ENCODE data around the gene KCNIP1.

KCNIP1 gene

DNA sequence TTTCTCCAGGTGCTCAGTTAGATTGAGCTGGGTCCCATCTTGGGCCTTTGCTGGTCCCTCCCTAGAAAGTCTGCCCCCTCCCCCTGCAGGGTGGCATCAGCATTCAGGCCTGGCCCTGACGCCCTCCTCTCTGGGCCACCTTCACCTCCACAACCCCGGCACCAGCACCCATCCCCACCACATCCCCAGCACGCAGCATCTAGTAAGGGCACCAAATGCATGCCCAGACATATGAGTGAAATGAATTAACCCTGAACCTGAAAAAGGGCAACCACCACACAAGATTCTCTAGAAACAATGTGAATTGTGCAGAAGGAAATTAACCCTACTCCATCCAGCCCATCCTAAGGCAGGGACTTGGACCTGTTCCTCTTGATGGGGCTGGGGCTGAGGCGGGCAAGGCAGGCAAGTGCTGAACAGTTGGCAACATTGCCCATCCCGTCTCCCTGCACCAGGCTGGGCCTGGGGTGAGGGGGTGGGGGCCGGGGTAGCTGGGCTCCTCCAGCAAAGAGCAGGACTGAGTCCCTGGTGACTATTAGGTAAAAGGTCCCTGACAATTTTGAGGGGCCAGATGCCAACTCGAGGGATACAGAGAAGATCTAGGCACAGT lies 125.9 kb downstream of the KCNIP1 start:
- DNase-seq (ENCODE audit: low spot score), result no peak

DNA sequence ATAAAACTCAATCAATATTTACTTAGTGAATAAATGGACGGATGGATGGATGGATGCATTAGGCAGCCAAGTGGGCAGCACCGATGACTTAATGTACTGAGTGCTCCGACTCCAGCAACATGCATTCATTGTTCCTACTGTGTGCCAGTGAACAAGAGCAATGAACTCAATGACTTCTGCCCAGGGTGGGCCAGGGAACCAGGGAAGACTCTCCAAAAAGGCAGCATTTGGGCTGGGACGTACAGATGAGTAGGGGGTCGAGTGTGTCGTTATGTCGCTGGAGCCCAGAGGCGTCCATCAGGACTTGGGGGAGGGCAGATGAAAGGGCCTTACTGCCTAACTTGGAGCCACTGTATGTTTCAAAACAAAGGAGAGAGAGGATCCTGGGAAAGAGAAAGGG lies 126.4 kb downstream of the KCNIP1 start:
- no peak for DNase-seq (ENCODE audit: low spot score)

DNA sequence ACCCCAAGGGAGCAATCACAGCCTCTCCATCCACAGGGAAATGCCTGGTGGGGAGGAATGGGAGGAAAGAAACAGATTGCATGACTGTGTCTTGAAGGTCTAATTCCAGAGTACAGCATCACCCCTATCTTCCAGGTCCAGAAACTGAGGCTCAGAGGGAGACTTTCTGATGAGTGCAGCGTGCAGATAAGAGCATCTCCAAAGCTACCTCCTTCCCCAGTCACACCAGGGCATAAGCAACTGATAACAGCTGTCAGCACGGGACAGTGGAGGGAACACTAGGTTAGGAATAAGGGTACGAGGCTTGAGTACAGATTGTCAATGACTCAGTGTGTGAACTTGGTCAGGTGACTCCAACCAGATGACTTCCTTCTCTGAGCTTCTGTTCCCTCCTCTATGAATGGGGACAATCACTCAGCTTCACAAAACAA lies 126.9 kb downstream of the KCNIP1 start:
- DNase-seq (ENCODE audit: low spot score), result no peak

DNA sequence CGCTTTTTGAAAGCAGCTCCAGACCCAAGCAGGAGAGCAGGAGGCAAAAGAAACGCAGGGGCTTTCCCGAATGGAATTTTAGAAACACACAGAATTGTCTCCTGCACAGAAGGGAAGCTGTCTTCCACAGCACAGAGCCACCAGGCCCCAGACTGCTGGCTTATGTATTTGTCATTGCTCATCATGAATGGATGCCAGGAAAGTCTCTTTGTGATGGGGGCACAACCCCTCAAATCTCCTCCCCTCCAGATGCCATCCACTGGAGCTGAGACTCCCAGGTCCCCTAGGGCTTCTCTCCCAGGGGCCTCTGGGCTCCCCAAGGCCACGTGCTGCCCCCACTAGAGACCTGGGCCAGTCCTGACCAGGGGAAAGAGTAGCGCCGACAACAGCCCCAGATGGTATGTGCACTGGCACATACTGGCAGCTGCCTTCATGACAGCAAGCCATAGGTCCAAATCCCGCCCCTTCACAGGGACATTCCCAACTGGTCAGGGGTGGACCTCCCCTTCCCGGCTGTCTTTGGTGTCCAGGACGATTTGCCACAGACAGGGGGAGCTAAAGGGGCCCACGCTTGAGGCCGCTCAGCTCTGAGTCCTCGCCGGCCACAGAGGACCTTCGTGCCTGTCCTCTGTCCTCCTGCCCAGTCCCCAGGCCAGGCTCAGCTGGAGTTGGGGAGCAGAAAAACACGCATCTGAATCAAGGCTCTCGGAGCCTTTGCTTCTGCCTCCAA lies 127.8 kb downstream of the KCNIP1 start:
- peak; percentile 46 for DNase-seq (ENCODE audit: low spot score)

DNA sequence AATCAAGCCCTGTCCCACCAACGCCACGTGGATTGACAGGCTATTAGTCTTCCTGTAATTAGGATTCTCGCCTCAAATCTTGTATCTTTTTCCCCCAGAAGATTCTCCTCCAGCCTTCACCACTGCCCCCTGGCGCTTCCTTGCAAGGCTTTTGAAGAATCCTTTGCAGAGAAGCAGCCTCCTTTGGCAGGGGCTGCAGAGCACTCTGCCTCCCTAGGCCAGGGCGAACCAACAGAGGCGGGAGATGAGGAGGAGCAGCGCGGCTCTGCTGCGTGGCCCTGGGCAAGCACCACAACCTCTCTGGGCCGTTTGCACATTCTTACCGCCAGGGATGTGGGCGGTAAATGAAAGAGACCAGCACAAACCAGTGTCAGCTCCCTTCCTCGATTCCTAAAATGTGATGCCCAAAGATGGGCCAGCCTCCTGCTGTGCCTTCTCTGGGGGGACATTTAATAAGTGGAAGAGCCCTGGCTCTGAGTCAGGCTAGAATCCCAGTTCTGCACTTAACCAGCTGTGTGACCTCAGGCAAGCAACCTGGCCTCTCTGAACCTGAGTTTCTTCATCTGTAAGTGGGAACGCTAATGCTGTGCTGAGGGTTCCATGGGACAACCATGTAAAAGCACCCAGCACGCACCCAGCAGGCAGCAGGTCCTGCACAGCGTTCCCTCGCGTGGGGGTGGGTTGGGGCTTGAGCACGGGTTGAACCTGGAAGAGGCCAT lies 128.6 kb downstream of the KCNIP1 start:
- DNase-seq (ENCODE audit: low spot score), result no peak

DNA sequence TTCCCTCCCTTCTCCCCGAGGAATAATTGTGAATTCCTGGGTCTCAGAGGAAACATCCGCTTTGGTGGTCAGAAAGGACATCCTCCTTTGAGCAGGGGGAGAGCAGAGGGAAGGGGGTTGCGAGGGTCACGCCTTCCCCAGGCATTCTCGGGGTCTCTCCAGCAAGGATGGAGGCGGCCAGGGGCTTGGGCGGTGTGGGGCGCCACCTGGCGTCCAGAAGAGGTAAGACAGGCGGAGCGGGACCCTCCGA lies 129.1 kb downstream of the KCNIP1 start:
- DNase-seq (ENCODE audit: low spot score), result peak; percentile 81

DNA sequence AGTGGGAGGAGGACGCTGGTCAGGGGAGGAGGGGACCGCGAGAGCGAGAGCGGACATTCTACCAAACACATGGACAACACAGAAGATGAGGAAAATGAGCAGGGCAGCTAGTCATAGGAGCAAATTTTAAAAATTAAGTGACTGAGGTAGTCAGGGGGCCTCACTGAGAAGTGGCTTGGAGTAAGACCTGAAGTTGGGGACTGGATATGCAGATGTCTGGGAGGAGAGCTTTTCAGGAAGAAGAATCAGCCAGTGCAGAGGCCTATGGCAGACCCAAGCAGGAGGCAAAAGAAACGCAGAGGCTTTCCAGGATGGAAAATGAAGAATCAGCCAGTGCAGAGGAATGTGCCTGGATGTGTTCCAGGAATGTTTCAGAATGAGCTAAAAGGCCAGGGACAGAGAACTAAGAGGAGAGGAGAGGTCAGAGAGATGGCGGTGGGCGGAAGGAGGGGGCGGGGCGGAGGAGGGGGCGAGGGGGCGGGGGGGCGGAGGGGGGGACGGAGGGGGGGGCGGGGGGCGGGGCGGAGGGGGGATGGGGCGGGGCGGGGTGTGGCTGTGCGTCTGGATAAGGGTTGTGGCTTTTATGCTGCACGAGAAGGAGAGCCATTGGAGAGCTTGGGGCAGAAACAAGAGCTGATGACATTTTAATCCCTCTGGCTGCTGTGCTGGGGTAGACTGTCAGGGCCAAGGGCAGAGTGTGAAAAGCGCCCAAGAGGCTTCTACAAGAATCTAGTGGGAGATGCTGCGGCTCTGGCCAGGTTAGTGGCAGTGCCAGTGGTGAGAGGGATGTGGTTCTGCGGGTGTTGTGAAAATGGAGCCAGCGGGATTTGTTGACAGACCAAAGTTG lies 129.6 kb downstream of the KCNIP1 start:
- DNase-seq (ENCODE audit: low spot score), result peak; percentile 24

DNA sequence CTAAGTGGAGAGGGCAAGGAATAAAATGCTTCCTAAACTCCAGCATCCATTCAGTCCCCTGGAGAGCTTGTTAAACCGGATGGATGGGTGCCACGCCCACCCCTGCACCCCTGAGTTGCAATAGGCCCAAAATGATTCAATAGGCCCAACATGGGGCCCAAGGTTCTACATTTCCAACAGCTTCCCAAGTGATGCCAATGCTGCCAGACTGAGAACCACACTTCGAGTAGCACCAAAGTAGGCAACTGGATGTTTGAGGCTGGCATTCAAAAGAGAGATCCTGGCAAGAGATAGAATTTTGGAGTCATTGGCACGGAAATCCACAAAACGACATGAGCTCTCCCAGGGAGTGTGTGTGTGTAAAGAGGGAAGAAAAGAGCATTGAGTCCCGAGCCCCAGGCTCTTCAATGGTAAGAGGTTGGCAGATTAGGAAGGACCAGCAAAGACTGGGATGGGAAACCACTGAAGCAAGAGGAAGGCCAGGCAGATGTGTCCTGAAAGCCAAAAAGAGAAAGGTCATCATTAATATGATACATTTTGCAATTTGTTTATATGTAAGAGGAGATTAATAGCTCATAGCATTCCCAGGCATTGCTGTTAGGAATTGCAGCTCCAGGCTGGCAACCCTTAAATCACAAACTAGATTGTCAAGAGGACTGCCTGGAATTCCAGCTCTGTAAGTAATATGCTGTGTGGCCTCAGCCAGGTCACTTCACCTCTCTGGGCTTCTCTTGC lies 130.6 kb downstream of the KCNIP1 start:
- DNase-seq (ENCODE audit: low spot score), result no peak

DNA sequence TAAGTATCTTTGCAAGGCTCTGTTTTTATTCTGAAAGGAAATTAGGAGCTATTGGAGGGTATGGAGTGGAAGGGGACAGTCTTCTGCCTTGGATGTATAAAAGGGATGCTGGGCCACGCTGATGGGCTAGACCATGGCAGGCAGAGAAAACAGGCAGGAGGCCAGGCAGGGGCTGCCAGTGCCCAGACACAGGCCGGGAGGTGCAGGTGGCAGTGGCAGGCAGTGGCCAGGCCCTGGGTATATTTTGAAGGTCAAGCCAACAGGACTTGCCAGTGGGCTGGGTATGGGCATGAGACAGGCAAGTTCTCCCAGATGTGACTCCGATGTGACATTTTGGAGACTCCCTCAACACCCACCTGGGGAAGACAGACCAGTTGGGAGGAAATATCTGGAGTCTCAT lies 131.9 kb downstream of the KCNIP1 start:
- no peak for DNase-seq (ENCODE audit: low spot score)

DNA sequence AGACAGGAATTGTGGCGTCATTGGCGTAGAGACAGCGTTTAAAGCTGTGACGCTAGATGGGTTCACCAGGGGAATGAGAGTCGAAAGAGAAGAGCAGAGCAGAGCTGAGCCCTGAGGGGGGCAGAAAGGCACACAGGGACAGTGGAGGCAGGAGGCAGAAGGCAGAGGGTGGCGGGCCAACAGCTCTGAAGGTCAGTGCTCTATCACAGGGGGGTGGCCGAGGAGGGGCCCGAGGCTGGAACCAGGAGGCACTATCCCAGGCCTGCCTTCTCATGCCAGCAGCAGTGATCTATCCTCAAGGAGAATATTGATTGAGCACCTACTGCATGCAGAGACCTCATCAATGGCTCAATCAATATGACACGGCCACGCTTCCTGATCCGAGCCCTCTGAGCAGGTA lies 132.4 kb downstream of the KCNIP1 start:
- no peak for DNase-seq (ENCODE audit: low spot score)

DNA sequence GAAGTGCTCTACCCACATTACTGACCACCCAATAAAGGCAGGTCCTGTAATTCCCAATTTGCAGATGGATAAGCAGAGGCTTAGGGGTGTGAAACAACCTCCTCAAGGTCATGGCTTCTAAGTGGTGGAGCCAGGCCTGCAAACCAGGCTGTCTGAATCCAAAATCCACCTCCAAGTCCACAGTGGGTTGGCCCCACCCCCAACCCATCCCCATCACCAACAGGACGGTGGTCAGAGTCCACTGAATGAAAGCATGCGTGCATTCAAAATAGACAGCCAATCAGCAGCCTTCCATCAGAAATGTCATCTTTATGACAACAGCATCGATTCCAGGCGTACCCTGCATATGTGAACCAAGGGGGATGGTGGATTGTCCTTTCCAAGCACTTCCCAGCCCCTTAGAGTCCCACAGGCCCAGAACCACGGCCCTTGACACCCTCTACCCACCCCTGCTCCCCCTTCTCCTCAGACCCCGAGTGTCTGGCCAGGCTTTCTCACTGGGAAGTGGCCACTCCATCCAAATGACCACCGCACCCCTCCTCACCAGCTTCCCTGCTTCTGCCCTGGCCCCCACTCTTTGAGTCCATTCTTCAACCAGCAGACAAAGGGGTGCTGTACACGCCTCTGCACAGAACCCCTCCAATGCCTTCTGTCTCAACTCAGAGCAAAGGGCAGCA lies 133.1 kb downstream of the KCNIP1 start:
- DNase-seq (ENCODE audit: low spot score), result no peak

DNA sequence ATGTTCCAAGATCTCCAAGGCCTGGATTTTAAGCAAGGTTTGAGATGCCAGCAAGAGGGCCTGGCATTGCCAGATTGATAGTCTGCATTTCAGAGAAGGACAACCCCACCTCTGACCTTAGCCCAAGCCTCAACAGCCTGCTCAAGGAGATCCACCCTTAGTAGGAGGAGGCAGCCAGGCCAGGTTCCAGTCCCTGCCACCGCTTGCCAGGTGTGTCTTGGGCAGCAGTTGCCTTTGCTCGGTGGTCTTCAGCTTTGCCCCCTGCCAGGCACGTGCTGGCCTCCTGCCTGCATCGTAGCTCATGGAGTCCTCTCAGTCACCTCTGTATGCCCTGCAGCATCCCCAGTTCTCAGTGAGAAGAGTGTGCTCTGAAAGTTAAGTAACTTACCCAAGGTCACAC lies 134.2 kb downstream of the KCNIP1 start:
- no peak for DNase-seq (ENCODE audit: low spot score)

DNA sequence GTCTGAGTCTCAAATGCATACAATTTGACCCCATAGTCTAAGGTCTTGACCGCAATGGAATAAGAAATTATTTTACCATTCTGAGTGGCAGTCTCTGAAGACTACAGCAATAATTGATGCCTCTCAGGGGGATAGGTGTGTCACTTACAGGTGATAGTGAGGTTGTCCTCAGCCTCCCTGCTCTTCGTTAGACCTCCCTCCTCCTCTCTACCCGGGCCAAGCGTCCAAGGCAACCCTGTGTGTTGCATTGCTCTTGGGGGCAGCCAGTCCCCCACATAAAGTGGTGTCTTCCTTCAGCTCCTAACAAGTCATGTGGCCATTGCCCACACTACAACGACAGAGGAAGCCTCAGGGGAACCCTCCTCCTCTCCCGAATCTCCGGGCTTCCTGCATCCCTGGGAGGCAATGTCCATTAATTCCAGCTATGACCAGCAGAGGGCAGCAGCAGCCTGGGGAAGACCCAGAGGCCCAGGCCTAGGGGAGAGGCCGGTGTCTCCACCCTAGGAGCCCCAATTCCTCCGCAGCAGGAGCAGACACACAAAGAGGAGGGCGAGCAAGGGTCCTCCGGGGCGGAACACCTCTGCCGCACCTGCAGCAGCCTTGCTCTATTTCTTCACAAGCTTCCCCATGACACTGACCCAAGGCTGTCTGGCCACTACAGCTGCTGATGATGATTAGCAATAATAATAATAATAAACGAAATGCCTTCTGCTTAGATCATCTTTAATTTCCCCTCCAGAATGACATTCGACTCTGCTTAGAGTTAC lies 134.8 kb downstream of the KCNIP1 start:
- peak; percentile 82 for DNase-seq (ENCODE audit: low spot score)

DNA sequence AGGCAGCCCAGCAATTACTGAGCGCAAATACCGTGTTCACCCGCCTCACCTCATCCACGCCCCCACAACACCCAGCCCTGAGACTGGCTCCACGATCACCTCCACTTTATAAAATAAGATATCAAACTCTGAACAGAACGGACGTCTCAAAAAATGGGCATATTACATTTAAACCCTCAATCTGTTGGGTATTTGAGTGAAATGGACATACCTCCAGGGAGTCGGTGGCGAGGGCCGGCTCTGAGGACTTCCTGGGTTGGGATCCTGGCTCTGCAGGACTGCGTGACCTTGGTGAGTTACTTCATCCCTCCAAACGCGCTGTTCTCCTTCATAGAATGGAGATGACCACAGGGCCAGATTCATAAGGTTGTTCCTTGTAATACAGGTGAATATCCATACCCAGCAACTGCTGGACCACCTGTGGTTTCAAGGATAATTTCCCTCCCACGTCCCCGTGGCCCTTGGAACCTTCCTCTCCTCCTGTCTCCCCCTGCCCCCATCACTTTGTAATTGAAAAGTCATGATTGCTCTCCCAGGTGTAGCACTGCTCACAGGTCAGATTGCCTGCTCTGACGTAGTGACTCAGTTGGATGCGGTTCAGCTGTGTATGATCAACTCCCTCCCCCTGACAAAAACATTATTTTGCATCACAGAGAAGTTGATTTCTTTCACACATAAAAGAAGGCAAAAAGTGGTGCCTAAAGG lies 135.6 kb downstream of the KCNIP1 start:
- no peak for DNase-seq (ENCODE audit: low spot score)

DNA sequence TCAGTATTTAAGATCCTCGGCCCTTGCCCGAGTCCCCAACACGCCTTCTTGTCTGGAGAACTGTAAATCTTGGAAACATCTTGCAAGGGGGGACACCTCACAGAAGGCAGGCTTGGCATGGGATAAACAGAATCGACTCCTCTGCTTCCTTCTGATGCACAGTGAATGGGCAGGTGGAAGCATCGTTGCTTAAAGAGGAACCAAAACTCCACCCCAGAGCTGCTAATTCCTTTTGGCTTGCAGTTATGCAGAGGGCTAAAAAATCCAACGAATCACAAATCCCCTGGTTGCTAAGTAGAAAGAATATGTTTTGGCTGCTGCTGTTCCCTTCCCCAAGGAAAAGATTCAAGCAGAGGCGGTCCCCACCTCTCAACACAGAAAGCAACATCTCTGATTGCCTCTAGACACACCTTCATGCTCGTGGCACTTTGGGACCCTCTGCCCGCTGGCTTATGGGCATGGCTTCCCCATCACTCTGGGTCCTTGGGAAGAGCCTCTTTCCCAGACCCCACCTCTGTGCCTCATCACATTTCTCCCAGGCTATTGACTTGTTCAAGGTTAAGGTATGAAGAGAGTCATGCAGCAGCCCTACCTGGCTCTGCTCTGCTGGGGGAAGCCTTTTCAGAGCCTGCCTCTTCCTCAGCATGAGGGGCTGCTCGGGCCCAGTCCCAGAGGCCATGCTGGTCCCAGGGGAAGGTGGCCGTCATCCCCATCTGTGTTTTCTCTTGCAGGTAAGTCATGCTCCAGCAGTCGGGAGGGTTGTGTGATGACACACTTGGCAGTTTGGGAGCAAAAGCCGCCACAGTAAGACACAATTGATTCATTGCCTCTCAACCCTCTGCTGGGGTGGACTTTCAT lies 137.1 kb downstream of the KCNIP1 start:
- no peak for DNase-seq (ENCODE audit: low spot score)

DNA sequence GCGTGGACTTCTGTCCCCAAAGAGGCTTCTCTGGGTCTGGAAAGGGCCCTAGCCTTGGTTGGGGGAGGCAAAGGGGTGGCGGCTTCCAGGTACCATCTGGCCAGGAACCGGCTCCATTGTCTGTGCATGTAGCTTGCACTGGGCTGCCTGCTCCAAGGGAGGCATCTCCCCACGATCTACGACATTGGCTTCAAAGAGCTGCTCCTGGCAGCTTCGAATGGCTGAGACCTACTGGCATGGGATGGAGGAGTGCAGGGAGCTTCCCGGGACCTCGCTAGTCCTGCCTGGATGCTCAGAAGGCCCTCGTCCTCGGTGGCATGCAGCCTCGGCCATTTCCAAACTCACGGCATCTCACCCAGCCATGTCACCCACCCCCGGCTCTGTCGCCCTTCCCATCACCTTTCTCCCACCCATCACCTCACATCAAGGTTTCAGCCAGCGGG lies 137.8 kb downstream of the KCNIP1 start:
- DNase-seq (ENCODE audit: low spot score), result no peak

DNA sequence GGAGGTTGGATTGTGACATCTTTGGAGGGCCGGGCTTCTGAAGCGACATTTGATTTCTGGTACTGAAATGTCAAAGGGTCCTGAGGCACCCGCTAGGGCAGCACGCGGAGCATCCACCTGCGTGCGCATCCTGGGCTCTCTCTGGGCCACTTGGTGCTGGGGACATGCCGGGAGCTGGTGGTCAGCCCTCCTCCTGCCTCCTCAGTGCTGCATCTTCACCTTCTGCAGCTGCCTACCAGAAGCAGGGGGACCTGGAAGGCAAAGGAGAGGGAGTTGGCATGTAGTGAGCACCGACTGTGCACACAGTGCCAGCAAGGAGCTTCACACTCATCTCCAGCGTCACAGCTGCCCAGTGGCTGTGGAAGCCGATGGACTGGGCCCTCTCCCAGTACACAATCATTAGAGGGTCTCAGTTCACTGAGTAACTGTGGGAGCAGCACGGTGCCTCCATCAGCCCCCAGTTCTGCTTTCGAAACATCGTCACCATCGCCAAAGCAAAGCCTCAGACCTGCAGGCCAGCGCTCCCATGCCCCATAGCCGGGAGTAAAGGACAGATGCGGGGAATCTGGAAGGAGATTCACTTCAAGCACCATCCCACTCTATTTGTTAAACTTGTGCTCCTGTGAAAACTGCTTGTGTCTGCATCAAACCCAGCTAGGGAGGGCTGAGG lies 138.4 kb downstream of the KCNIP1 start:
- DNase-seq (ENCODE audit: low spot score), result no peak

DNA sequence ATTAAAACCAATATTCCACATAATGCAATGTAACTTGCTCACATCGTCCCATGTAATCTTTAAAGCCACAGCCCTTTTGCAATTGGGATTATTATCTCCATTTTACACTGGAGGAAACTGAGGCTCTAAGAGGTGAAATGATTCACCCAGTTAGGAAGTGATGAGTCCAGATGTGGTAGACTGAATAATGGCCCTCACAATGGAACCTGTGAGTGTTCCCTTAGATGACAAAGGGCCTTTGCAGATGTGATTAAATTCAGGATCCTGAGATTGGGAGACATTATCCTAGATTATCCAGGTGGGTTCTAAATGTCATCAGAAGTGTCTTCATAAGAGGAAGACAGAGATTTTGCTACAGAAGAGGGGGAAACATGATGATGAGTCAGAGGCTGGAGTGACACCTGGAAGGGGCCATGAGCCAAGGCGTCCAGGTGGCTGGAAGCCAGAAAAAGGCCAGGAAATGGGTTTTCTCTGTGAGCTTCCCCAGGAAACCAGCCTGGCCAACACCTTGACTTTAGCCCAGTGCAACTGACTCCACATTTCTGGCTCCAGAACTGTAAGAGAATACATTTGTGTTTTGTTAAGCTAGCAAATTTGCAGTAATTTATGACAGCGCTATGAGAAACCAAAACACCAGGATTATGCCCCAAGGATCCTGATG lies 139.1 kb downstream of the KCNIP1 start:
- DNase-seq (ENCODE audit: low spot score), result no peak
